ENCODE results near the gene SDSL.

The SDSL gene

GRCh38 chr12:113469949-113470743 lies 48.0 kb downstream of the SDSL start:
- DNase-seq, result no peak

DNA sequence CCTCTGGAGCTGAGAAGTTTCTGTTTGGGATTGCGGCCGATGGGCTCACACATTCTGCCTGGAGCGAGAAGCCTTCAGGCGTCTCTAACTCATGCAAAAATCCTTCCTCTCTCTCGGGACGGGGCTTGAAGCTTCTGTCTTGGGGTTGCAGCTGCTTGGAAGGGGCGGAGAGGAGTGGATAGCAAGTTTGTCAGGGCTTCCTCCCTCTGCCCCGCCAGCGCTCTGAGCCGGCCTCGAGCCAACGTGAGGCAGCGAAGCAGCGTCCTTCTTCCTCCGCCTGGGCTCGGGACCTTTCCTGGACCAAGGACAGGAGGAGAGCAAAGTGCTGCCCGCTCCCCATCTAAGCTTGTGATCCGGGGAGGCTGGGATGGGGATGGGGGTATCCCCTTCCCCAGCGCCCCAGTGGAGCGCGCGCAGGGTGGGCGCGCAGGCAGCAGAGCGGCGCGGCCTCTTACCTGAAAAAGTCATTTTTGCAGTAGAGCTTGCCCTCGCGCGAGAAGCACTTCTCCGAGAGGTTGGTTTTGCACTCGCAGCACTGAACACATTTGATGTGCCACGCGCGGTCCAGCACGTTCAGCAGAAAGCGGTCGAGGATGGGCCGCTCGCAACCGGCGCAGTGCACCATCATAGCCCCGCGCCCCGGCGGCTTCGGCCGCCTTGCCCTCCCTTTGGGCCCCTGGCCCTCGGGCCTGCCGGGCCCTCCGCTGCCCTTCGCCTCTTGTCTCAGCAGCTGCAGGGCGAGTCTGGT lies 48.9 kb downstream of the SDSL start:
- DNase-seq, result no peak

GRCh38 chr12:113471619-113472171 lies 49.5 kb downstream of the SDSL start, which contains the start of gene LHX5:
LHX5 (minus strand) TSS chr12:113471871; CDS start chr12:113471498, 373 bp downstream.
- DNase-seq, result no peak

DNA sequence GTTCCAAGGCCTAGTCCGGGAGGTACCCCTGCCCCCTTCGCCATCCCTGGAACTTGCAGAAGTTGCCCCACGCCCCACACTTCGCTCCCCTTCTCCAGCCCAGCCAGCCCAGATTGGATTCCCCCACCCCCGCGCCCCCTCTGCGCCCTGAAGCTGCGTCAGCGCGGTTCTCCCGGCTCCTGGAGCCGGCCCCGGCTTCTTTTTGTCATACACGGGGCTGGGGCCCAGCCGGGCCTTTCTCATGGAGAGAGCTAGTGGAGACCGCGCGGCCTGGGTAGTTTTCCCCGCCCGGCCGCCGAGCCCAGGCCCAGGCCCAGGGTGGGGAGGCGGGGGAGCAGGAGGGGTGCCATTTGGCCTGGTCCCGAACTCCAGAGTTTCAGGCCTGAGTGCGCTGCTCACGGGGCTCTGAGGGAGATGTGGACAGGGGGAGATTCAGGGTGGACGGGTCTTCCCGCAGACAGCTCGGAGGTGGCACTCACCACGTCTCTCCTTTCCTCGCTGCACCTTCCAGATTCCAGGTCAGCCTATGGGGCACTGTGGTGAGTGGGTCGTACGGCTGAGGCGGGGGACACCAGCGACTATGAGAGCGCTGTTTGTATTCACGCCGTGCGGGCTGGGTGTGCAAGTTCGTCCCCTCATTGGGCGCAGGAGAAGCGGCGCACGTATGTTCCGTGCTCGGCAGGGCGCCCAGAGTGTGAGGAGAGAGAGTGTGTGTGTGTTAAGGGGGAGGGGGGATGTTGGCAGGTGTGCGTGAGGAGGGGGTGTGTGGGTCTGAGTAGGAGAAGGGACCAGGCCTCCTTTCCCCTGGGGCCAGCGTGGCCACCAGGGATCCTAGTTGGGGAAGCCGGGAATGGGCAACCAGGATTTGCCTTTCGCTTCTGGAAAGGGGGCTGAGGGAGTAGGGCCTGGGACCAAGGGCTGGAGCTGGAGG lies 50.3 kb downstream of the SDSL start:
- no peak for DNase-seq

DNA sequence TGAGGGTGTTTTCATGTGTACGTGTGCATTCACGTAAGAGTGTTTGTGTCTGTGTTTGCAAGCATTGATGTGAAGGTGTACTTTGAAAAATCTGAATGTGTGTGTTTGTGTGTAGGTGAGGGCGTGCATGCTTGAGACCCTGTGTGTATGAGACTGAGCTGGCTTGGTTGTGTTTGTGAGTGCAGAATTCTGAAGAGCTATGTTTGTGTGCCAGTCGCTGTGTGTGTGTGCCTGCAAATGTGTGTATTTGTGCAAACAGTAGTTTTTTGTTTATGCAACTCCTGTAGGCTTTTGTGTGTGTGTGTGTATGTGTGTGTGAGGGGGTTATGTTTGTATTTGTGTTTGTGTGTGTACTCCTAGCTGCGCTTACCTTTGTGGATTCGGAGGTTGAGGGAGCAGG lies 51.2 kb downstream of the SDSL start:
- no peak for DNase-seq

DNA sequence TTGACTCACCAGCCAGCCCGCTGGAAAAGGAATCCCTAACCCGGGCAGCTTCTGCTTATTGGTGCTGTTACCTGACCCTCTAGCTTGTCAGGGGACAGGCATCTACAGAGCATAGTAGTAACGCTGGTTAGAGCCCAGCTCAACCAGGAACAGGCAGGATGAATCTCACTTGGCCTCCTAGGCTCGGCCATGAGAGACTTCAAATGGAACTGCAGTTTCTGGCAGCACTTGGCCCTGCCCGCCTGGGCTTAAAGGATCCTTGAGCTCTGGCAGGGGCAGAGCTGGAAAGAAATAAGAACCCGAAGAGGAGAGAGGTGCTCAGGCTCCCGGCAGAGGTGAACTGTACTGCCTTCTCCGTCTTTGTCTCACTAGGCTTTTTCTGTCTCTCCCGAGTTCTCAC lies 51.8 kb downstream of the SDSL start:
- no peak for DNase-seq

GRCh38 chr12:113474635-113475436 lies 52.7 kb downstream of the SDSL start:
- DNase-seq, result no peak

GRCh38 chr12:113475451-113476175 lies 53.4 kb downstream of the SDSL start:
- no peak for DNase-seq

DNA sequence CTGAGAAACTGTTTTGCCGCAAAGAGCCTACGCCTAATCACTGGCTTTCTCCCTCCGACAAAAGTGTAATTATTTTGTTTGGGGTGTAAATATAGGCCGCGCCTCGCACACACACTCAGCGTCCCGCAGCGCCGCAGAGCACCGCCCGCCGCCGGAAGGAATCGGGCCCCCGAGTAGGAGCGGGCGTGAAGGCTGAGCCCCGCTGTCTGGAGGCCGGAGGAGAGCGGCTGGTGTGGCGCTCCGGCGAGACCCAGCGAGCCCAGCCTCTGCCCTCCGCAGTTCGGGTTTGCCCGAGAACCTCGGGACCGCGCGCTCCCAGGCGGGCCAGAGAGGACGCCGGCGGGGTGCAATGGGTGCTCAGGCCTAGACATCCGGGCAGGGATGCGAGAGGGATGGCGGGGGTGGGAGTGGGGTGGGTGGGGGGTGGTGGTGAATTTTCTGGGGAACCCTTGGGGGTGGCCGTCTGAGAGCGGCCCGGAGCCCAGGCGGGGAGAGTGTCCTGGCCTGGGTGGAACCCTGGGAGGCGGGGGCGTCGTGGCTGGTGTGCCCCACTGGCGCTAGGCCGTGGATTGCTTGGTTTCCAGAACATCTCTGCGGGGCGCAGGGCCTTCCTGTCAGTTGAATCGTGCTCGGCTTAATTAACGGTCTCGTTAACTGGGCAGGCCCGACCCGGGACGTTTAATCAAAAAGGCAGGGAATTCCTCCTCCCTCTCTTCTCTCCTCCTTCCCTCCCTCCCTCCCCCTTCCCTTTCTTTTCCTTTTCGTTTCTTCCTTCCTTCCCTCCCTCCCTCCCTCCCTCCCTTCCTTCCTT lies 54.2 kb downstream of the SDSL start:
- no peak for DNase-seq

- DNase-seq, result no peak
Observed at GRCh38 chr12:113477171-113477841, 55.1 kb downstream of the SDSL start.

DNA sequence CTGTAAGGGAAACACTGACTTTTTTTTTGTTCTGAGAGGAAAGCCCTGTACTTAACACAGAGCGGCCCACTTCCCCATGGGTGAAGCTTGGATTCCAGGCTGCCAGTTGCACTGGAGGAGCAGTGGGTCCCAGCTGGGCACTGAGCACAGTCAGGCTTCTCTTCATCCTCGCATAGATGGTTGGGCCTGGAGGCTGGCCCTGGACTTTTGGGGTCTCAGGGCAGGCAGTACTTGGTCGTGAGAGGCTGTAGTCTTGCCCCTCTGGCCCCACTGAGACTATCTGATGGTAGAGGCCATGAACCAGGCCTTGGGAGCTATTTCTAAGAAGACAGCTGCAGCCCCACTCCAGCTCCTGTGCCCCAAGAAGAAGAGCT lies 55.6 kb downstream of the SDSL start:
- no peak for DNase-seq

DNA sequence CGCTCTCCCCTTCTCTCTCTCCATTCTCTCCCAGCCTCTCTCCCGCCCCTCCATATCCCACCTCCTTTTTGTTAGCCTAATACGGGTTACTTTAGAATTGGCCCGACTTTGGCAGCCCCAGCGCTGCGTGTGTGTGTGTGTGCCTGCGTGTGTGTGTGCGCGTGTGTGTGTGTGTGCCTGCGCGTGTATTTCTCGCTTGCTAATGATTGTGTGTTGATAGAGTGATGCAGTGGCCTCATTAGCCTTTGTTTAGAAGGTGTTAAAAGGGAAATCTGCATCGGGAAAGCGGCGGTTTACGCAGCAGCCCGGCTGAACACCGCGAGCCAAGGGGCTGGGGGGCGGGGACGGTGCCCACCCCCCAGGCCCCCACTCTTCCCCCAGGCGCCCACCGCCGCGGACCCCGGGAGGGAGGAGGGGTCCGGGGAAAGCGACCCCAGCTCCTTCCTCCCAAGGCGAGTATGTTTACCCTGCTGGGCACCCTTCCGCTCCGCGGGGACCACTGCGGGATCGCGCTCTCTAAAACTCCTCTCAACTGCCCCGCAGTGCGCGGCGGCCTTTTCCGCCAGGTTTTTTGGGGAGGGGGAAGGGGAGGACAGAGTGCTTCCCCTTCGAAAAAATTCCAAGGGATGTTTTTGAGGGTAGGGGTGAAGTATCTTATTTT lies 56.3 kb downstream of the SDSL start:
- no peak for DNase-seq

DNA sequence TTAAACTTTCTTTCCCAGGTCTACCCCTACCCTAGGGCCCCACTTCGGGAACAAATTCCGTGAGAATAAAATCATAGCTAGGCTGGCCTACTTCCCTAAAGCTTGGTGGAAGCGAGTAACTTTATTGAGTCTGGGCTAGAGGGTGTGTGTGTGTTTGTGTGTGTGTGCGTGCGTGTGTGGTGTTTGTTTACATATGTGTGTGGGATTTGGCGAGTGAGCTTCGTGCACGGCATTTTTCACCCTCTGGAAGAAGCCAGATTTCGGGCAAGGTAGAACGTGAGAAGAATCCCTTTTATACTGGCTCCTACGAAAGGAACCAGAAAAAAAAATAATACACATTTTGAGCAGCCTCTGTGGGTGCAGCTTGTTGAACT lies 57.0 kb downstream of the SDSL start:
- DNase-seq, result no peak

DNA sequence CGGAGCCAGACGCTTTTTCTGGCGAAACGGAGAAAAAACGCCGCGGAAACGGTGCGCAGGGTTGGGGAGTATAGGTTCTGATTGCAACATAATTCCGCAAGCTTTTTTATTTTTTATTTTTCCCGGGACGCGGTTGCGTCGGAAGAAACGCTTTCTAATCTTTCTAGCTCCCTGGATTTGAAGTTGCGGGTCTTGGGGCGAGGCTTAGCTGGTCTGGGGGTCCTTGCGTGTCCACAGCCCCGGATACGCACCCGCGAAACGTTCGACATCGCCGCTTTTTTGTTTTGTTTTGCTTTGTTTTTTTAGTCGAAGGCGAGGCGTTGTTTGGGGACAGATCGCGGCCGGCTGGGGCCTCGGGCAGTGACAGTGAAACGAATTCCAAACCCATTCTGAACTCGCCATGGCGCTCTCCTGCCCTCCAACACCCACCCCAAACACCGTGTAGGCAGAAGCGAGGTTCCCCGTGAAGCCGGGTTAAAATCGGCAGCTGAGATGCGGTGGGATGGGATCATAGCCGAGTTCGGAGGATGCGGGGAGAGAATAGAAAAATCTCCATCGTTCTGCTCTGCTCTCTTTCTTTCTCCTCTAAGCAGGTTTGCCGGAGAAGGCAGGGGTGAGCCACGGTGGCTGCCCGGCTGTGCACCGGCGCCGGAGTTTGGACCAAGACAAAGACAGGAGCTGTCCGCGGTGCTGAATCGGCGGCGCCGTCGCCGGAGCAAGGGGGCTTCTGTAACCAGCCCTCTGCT lies 57.6 kb downstream of the SDSL start:
- DNase-seq, result peak; percentile 7

GRCh38 chr12:113480336-113480971 lies 58.3 kb downstream of the SDSL start:
- DNase-seq, result no peak

GRCh38 chr12:113482334-113482733 lies 60.2 kb downstream of the SDSL start:
- DNase-seq, result no peak

- no peak for DNase-seq
Observed at GRCh38 chr12:113485330-113485729, 63.1 kb downstream of the SDSL start.

DNA sequence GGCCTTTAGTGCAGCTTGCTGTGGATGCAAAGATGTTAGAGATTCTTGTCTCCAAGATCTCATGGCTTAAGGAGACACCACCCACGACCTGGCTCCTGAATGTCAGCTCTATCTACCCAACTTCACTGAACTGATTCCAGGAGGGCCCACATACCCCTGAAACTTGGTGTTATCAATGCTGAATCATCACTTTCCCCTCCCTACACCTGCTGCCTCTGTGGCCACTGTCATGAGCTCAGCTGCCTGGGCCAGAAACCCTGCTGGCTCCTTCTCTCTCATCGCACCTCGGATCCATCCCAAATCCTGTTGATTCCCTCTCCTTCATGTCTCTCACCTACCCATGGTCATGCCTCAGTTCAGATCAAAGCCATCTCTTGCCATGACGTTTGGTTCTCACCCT lies 64.5 kb downstream of the SDSL start:
- DNase-seq, result no peak

Measured in CD4-positive, alpha-beta T cell treated with Interleukin-12 subunit alpha and Interleukin-12 subunit beta, for 1 hour (primary cell).